Measurements from ENCODE around the gene HDAC4. TPM values are rescaled to one million over a fixed set of nuclear protein-coding genes. Genes with fewer than 3 reads are reported as not detected.

HDAC4 gene
- total RNA-seq, 4 donors from 2014 or later: 12.9 to 91.6 (median 39.8) TPM

DNA sequence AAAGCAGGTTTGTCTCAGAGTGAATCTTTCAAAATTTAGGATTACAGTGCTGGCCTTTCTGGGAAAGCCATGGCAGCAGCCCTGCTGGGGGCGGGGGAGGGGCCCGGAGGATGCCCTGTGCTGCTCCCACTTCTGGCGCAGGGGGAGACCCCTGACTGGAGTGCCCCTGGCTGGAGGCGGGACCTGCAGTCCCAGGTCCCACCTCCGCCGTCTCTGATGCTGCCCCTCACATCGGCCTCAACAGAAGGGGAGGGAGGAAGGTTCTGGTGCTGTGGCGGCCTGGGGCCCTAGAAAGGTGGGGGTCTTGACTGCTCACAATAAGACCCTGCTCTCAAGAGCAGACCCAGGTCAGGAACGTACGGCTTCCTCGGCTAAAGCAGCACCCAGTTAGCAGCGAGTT, 336.6 kb downstream of the HDAC4 start:
- H3K27ac ChIP-seq: no peak overlapping the region
- H3K9me3 ChIP-seq: no peaks in the 10 kb centered on the region
- 93 to 100% methylated on average over 5 to 9 of the region's 12 CpGs for WGBS, 2 donors
- no peaks in the 10 kb centered on the region for H3K4me1 ChIP-seq
- H3K27me3 ChIP-seq: no peaks in the 10 kb centered on the region
- intact Hi-C loops (cut with DNase I): no loop called here
- TF ChIP-seq POLR2A (IDR thresholded peaks at IDR 0.05): no peak
- TF ChIP-seq, protein P1, sequence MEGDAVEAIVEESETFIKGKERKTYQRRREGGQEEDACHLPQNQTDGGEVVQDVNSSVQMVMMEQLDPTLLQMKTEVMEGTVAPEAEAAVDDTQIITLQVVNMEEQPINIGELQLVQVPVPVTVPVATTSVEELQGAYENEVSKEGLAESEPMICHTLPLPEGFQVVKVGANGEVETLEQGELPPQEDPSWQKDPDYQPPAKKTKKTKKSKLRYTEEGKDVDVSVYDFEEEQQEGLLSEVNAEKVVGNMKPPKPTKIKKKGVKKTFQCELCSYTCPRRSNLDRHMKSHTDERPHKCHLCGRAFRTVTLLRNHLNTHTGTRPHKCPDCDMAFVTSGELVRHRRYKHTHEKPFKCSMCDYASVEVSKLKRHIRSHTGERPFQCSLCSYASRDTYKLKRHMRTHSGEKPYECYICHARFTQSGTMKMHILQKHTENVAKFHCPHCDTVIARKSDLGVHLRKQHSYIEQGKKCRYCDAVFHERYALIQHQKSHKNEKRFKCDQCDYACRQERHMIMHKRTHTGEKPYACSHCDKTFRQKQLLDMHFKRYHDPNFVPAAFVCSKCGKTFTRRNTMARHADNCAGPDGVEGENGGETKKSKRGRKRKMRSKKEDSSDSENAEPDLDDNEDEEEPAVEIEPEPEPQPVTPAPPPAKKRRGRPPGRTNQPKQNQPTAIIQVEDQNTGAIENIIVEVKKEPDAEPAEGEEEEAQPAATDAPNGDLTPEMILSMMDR (IDR thresholded peaks at IDR 0.05): no peak
- H3K4me3 ChIP-seq (replicated peaks in 1 of 3): no peak overlapping the region
- peaks cover 14 to 39% of the 10 kb centered on the region in 2 donors for H3K36me3 ChIP-seq
- no peak for DNase-seq

GRCh38 chr2:239062743-239063142, 338.1 kb downstream of the HDAC4 start:
- intact Hi-C loops (cut with DNase I): no loop called here
- 95 to 98% methylated on average over 8 to 14 of the region's 14 CpGs for WGBS, 2 donors
- peaks cover 14 to 36% of the 10 kb centered on the region in 2 donors for H3K36me3 ChIP-seq

GRCh38 chr2:239061824-239062570, 338.8 kb downstream of the HDAC4 start:
- no peaks in the 10 kb centered on the region for H3K27me3 ChIP-seq
- no peaks in the 10 kb centered on the region for H3K4me1 ChIP-seq
- DNase-seq: no peak
- TF ChIP-seq POLR2A (IDR thresholded peaks at IDR 0.05): no peak
- TF ChIP-seq, protein P1 (IDR thresholded peaks at IDR 0.05): no peak
- peaks cover 14 to 33% of the 10 kb centered on the region in 2 donors for H3K36me3 ChIP-seq
- H3K27ac ChIP-seq: no peak overlapping the region
- intact Hi-C loops (cut with DNase I): no loop called here
- no peak overlapping the region for H3K4me3 ChIP-seq (replicated peaks in 1 of 3)
- no peaks in the 10 kb centered on the region for H3K9me3 ChIP-seq
- 90 to 91% methylated on average over 30 of the region's 30 CpGs for WGBS, 2 donors

More at GRCh38 chr2:239062743-239063142, 338.1 kb downstream of the HDAC4 start:
- no peak for DNase-seq
- Histone ChIP-seq H3K27me3 (no peaks in the 10 kb centered on the region), H3K27ac (no peak overlapping the region), H3K9me3 (no peaks in the 10 kb centered on the region), H3K4me3 (replicated peaks in 1 of 3) (no peak overlapping the region), H3K4me1 (no peaks in the 10 kb centered on the region)
- TF ChIP-seq, protein P1 (IDR thresholded peaks at IDR 0.05): no peak
- no peak for TF ChIP-seq POLR2A (IDR thresholded peaks at IDR 0.05)

DNA sequence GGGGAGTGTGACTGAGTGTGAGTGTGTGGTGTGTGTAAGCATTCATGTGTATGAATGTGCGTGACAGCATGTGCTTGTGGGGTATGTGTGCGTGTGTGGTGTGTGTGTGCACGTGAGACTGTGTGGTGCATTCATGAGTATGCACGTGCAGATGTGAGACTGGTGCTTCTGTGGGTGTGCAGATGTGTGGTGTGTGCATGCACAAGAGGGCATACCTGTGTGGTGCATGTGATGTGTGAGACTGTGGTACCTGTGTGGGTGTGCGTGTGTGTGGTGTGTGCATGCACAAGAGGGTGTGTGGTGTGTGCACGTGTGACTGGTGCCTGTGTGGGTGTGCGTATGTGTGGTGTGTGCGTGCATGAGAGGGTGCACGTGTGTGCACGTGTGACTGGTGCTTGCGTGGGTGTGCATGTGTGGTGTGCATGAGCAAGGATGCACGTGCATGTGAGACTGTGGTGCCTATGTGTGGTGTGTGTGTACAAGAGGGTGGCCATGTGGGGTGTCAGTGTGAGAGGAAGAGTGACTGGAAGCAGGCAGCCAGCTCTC, 339.6 kb downstream of the HDAC4 start:
- Histone ChIP-seq H3K36me3 (peaks cover 10 to 25% of the 10 kb centered on the region in 2 donors), H3K4me1 (no peaks in the 10 kb centered on the region), H3K9me3 (no peaks in the 10 kb centered on the region), H3K4me3 (replicated peaks in 1 of 3) (no peak overlapping the region), H3K27ac (no peak overlapping the region), H3K27me3 (no peaks in the 10 kb centered on the region)
- intact Hi-C loops (cut with DNase I): no loop called here
- no peak for DNase-seq
- TF ChIP-seq, protein P1 (IDR thresholded peaks at IDR 0.05): no peak
- no peak for TF ChIP-seq POLR2A (IDR thresholded peaks at IDR 0.05)
- 93 to 97% methylated on average over 12 of the region's 12 CpGs for WGBS, 2 donors

DNA sequence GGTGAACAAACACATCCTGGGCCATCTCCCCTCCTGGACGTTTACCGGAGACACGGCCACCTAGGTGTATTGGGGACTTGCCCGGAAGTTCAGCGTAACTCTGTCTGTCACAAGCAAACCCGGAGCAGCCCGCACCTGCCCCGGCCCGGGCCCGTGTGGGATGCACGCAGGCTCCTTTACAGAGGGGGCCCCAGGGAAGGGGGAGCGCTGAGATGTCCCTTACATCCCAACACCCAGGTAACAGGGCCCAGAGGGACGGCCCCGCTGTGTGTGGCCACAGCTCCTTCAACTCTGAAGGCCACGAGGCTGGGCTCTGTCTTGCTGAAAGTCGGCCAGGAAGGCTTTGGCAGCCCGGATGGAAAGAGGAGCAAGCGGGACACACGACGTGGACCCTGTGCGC, 340.1 kb downstream of the HDAC4 start:
- WGBS, 2 donors: 90 to 94% methylated on average over 10 to 19 of the region's 21 CpGs
- Histone ChIP-seq H3K4me1 (no peaks in the 10 kb centered on the region), H3K36me3 (peaks cover 5 to 20% of the 10 kb centered on the region in 2 donors), H3K27me3 (no peaks in the 10 kb centered on the region), H3K4me3 (replicated peaks in 1 of 3) (no peak overlapping the region), H3K9me3 (no peaks in the 10 kb centered on the region), H3K27ac (no peak overlapping the region)
- TF ChIP-seq, protein P1 (IDR thresholded peaks at IDR 0.05): no peak
- TF ChIP-seq POLR2A (IDR thresholded peaks at IDR 0.05): no peak
- no peak for DNase-seq
- intact Hi-C loops (cut with DNase I): no loop called here
